AG08396 (cell line): ENCODE measurements around the gene RAPGEF5.

Experiments used
- DNase-seq: peaks from one replicate; pipeline ENCODE4 v3.0.0; 2012; ENCODE audit warnings: low spot score, mixed read lengths

The RAPGEF5 gene

GRCh38 chr7:22151901-22152300 is 205.1 kb downstream of the RAPGEF5 start:
- no peak for DNase-seq

GRCh38 chr7:22150221-22150620 is 206.7 kb downstream of the RAPGEF5 start:
- no peak for DNase-seq

DNA sequence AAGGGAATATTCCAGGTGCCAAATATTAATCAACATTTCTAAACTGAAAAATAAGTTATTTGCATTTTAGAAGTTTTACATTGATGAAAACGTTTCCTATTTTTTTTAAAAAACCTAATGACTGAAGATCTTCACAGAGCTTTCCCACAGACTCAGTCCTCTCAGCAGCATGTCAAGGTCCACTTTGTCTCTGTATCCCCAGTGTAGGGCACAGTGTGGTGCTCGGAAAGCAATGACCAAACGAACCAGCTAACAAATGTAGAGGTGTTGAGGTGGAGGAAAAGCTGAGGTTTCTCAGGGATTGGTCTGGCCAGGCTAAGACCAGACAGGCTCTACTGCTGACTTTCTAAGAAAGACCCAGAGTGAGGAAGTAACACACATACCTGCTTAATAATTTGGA is 209.1 kb downstream of the RAPGEF5 start:
- DNase-seq = no peak

DNA sequence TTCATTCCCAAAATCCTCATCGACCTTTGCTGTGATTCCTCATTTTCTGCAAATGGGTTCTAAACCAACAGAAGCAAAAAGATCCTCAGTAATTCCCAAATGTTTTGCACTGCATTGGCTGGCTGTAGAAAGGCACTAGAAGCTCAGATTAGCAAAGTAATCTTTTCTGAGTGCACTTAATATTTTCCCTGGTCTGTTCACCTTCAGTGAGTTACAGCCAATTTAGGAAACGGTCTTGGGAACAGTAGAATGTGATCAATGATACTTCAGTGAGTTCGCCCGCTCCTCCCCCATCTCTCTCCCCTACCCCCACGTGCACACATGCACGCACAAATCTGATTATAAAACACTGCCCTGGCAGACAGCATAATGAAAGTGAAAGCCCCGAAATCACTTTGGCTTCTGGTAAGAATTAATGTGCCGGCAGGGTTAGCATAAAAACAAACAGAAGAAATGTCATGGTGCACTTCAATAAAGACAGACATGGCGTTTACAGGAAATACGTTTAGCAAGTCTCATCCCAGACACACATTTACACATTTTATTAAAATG is 209.9 kb downstream of the RAPGEF5 start:
- DNase-seq = no peak

DNA sequence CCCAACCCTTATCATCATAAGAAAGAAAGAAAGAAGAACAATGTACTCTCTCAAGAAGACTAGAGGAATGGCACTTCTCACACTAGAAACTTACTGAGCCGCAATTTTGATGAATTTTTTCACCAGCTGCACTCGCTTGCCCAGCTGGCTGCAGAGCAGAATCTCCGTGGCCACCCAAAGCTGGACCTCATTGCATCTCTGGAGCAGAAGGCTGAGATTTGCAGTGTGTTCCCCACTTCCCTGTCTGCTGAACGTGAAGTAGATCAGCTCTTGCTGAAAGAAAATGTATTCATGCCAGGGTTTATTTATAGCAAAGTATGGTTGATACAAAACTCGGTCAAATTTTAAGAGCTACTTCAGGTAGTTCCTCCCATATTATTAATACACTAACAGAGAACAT is 212.0 kb downstream of the RAPGEF5 start:
- DNase-seq = no peak

DNA sequence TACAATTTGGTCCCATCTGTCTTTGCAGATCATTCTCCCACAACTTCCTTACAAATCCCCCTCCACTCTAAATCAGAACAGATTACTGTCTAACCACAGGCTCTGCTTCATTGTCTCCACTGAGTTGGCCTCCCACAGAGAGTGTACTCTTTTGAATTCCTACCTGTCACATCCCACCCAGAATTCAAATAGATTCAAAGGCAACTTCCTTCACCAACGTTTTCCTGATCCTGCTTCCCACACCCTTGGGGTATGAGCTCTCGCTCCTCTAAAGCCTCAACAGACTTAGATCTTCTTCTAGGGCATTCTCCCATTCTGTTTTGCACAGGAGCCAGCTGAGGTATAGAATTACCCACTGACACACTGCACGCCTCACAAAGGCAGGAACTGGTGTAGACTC is 213.5 kb downstream of the RAPGEF5 start:
- no peak for DNase-seq

DNA sequence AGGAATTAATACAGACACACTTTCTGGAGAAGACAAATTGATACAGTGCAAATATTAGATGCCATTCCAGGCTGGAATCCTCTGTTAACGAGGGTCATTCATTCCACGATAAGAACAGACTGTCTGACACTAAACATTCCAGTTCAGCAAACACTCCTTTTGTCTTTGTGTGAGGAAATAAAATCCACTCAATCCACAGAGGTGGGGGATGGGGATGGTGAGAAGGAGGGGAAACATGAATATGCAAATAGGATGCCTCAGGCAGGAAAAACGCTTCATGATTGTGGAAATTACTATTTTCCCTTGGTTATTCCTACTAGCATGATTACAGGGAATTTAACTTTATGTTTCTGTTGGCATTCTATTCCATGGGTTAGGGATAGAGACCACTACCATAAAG is 214.4 kb downstream of the RAPGEF5 start:
- no peak for DNase-seq

DNA sequence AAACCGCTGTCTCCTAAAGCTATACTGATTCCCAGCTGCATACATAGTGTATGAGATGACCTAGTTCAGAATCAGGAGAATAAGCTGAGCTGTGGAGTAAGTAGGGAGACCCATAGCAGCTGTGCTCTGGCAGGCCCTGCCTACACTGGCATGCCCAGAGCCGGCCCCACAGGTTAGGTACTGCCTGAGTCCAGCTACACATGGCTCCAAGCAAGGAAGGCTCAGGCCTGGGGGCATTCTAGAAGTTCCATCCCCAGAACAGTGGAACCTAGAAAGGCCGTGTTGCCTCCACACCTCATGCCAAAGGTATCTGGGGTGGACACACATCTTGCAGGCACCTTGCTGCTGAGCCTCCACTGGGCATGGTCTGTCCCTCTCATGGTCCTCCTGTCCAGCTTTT is 215.6 kb downstream of the RAPGEF5 start:
- no peak for DNase-seq

DNA sequence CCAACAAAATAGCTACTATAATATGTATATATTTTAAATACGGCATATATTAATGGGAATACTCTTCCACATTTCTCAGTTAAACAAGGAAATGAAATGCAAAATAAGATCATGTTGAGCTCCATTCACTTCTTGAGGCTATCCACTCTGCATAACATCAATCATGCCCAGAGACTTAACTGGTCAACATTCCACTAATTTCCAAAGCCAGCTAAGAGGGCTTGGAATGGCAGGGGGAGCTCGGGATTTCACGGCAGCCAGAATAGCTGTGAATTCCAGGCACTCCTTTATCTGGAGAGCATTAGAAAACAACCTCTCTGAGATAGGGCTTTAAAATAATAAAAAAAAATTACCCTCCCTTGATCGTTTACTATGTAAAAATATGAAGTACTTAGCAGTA is 216.4 kb downstream of the RAPGEF5 start:
- DNase-seq = no peak

- DNase-seq = no peak
These were observed 218.1 kb downstream of the RAPGEF5 start for GRCh38 chr7:22138886-22139285.

DNA sequence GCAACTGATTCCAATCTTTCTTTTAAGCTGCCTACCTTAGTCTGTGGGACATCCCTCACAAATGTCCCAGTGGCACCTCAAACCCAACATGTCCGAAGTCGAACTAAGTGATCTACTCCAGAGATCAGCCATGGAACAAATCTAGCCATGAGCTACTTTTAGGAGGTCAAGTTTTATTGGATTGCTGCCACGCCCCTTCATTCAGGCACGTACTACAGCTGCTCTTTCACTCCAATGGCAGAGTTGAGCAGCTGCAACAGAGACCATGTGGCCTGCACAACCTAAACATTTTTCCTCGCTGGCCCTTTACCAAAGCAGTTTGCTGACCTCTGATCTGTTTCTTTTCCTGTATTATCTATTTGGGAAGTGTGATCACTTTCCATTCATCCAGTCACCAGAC is 218.8 kb downstream of the RAPGEF5 start:
- no peak for DNase-seq

- DNase-seq = no peak
These were observed 219.5 kb downstream of the RAPGEF5 start for GRCh38 chr7:22137466-22137865.

DNA sequence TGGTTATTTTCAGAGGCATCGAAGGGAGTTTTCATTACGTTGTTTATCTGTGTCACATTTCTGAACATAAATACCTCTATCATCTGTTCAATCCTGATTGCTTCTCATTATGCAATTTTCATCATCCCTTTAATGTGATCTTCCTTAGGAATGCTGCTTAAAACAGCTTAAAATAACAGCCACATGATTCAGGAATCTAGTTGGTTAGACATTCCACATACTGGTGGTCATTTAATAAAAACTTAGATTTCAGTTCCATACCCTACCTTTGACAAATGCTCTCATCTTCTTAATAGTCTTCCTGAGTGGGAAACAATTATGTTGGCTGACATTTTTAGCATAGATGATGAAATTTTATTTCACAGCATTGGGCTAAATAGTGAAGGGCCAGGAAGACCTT is 219.9 kb downstream of the RAPGEF5 start:
- no peak for DNase-seq

DNA sequence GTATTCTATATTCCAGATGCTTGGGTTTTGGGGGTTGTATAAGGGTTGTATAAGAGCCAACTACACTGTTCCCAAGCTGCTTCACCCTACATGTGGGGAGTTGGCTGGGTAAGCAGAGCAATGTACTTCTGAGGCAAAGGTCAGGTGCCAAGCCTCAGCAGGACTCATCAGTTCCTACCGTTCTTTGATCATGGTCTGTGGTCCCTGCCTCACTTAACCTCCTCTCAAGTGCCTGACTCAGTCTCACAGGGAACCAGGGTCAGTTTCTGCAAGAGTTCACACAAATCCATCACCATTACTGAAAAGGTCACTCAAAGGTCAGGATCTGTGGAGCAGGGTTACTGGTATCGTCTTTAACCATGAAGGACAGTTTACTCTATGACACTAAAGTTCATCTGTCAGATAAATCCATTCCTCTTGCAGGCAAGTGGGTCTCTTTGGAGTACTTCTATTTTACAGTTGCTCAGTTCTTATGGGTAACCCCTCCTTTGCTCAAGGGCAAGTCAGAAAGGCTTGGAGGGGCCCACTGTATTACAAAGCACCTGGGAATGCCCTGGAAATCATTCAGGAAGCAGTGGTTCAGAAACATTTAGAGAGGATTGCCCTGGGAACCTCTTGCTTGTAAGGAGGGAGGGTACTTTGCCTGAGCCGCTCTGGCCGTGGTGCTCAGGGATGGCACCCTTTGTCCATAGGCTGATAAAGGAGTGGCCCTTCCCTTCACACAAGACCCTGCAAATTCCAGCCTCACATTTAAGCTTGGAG is 227.0 kb downstream of the RAPGEF5 start:
- no peak for DNase-seq

- DNase-seq = no peak
These were observed 227.8 kb downstream of the RAPGEF5 start for GRCh38 chr7:22129166-22129565.

- no peak for DNase-seq
These were observed 228.4 kb downstream of the RAPGEF5 start for GRCh38 chr7:22128528-22128920.

DNA sequence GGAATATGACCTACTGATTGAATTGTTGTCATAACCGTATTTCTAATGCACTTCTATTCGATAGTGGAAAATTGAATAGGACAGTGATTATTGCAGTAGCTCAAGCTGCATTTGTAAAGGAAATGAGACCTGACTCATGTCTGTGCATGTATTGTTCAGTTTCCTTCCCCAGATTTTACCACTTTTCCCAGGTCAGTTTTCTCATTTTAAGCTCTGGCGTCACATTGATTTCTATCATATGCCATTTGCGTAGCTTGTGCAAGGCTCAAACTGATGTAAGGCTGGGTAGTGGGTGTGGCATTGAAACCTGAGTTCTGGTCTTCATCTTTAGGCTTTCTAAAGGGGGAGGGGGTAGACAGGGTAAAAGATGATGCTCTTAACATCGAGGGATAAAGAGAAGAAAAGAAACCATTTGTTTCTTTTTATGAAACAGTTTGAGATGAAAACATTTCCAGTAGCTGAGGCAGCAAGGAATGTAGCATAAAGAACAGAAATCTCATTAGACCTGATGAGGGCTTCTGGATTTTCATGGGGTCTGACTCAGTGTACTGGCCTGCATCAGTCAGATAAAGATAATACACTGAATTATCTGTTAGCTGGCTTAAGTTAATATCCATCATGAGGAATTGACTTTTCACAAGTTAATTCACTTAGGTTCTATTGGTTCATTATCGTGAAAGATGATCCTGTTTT is 229.0 kb downstream of the RAPGEF5 start:
- no peak for DNase-seq

DNA sequence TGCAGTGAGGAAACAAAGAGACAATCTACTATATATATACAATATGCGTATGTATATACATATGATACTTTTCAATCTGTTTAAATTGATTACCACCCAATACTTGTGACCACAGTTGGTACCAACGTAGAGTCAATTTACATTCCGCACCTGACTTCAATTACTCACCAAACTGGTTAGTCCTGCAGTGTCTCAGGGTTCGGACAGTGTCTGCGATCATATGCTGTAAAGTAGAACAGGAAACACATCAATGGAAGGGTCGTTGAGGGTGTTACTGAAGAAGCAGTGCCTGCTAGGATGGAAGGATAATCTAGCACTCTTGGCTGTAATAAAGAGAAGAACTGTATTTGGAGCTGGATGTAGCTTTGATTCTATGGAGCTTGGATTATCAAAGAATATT is 231.5 kb downstream of the RAPGEF5 start:
- DNase-seq = no peak

DNA sequence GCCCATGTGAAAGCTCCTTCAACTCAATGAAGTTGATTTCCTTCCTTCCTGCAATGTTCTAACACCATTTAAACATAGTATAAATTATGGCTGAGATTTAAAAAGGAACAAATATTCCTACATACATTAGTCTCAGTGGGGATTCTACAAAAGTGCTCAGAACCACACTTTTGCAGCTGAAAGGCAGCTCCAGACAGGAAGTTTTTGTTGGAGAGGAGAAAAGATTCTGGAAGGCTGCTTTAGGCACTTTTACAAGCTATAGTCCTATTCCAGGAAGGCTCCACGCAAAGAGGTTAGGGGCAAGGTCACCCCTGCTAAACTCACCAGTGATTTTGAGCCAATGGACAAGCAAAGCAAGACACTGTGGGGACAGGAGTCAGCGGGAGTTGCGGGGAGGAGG is 232.0 kb downstream of the RAPGEF5 start:
- no peak for DNase-seq

DNA sequence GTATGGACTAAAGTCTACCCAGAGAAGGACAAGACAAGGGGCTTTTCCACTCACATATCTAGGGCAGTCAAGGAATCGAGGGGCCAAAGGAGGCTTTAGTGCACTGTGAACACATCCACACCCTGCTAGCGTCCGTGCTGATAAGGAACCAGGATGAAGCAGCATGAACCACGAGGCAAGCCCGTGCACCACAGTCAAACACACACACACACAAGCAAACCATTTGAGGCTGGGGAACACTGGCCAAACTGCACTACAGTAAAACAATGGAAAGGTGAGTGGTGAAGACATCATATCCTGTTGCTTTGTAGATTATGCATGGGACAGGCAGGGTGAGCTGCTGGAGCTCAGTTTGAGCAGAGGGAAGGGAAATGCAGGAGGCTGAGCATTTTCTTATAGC is 233.8 kb downstream of the RAPGEF5 start:
- no peak for DNase-seq

- DNase-seq = no peak
These were observed 235.1 kb downstream of the RAPGEF5 start for GRCh38 chr7:22121702-22122474.

- no peak for DNase-seq
These were observed 236.4 kb downstream of the RAPGEF5 start for GRCh38 chr7:22120391-22121053.
